ENCODE results near the gene TDRD6. TPM values are rescaled to one million over a fixed set of nuclear protein-coding genes. Genes with fewer than 3 reads are reported as not detected.

The TDRD6 gene
- total RNA-seq, 1 experiment from 2014 or later: 0.57 TPM

GRCh38 chr6:46715141-46715540 is 27.5 kb downstream of the TDRD6 start (continued):
- TF ChIP-seq CBX3 (IDR thresholded peaks at IDR 0.05; ENCODE audit: low read depth): peak; percentile 15; the same call in 1 of the 2 replicates

GRCh38 chr6:46719099-46719498 is 31.4 kb downstream of the TDRD6 start:
- Histone ChIP-seq H3K9me2 (ENCODE audit: insufficient read depth) (no peaks in the 10 kb centered on the region), H3K36me3 (ENCODE audit: control insufficient read depth in 1 of 2, insufficient read depth in 2 of 2, low read length in 2 of 2) (no peaks in the 10 kb centered on the region), H4K20me1 (ENCODE audit: insufficient read depth) (no peaks in the 10 kb centered on the region), H3K9me3 (ENCODE audit: control insufficient read depth in 1 of 2, insufficient read depth in 1 of 2, low read depth in 1 of 2, low read length in 2 of 2) (no peaks in the 10 kb centered on the region), H3K4me1 (ENCODE audit: control insufficient read depth in 1 of 2, insufficient read depth in 2 of 2, low read length in 2 of 2) (peaks cover 2 to 31% of the 10 kb centered on the region in 2 experiments; a peak in 3 of 4 replicates), H3K4me2 (ENCODE audit: low read length) (peak overlapping the region; percentile 45), H3K79me2 (ENCODE audit: insufficient read depth, low read length) (no peaks in the 10 kb centered on the region), H3K9ac (ENCODE audit: low read length) (no peak overlapping the region), H3K4me3 (replicated peaks in 1 of 2; ENCODE audit: low read depth in 1 of 2, low read length in 2 of 2) (no peak overlapping the region), H3K27ac (ENCODE audit: low read depth, low read length) (no peak overlapping the region), H3K27me3 (ENCODE audit: insufficient read depth, low read length) (no peaks in the 10 kb centered on the region), H2AFZ (ENCODE audit: low read depth, low read length, poor library complexity, severe bottlenecking) (no peak overlapping the region)
- RAD21 ChIA-PET (ENCODE audit: low non-redundant PET in 1 of 2, low total read pairs in 2 of 2, uncharacterized antibody in 2 of 2, unreplicated experiment in 2 of 2): no interaction called here
- BruUV-seq (replicated peaks): no TSS peak
- ATAC-seq: peak; percentile 91
- DNase-seq (ENCODE audit: low read depth, low spot score): peak; percentile 79
- intact Hi-C loops (cut with micrococcal nuclease): no loop called here
- CTCF ChIA-PET: interaction anchor here (1.1 kb wide), 1 partner anchor 14 kb away, joined by 3 read pairs; no protein-coding TSS in a partner anchor
- POLR2A ChIA-PET: interaction anchor here (1.0 kb wide), 1 partner anchor 15 kb away, joined by 3 read pairs; no protein-coding TSS in a partner anchor
- peak; percentile 48; the same call in 1 of the 2 replicates for TF ChIP-seq CEBPB (IDR thresholded peaks at IDR 0.05; ENCODE audit: low read depth)
- no peak for TF ChIP-seq EZH2 (IDR thresholded peaks at IDR 0.05)
- no peak for TF ChIP-seq TCF7L2 (IDR thresholded peaks at IDR 0.05; ENCODE audit: borderline replicate concordance, extremely low read depth, insufficient read depth, insufficient read length)
- TF ChIP-seq ZBTB33 (IDR thresholded peaks at IDR 0.05; ENCODE audit: extremely low read depth, insufficient replicate concordance, low read length): no peak
- TF ChIP-seq EGR1 (IDR thresholded peaks at IDR 0.05; ENCODE audit: low read depth): peak; percentile 42; the same call in 1 of the 2 replicates
- no peak for TF ChIP-seq ATF3 (IDR thresholded peaks at IDR 0.05)
- TF ChIP-seq EZH2phosphoT487 (IDR thresholded peaks at IDR 0.05; ENCODE audit: borderline replicate concordance): no peak
- no peak; the same call in 1 of the 2 replicates for TF ChIP-seq SIN3A (IDR thresholded peaks at IDR 0.05; ENCODE audit: low read depth)
- TF ChIP-seq CTCF (IDR thresholded peaks at IDR 0.05 in 2 of 3, conservative IDR thresholded peaks at IDR 0.05 in 1 of 3; ENCODE audit: borderline replicate concordance in 1 of 3, insufficient read depth in 1 of 3, low read depth in 2 of 3, low read length in 2 of 3): no peak
- TF ChIP-seq ZNF274 (IDR thresholded peaks at IDR 0.05; ENCODE audit: low read depth, low read length): no peak
- TF ChIP-seq JUND (IDR thresholded peaks at IDR 0.05): peak; percentile 85
- no peak for TF ChIP-seq ZFX (IDR thresholded peaks at IDR 0.05)
- TF ChIP-seq POLR2A (IDR thresholded peaks at IDR 0.05; ENCODE audit: borderline replicate concordance, extremely low read depth, insufficient read depth, insufficient read length): no peak
- peak; percentile 31; the same call in 1 of the 2 replicates for TF ChIP-seq SRF (IDR thresholded peaks at IDR 0.05; ENCODE audit: low read depth)
- TF ChIP-seq POLR2AphosphoS5 (IDR thresholded peaks at IDR 0.05; ENCODE audit: low read depth, low read length): peak; percentile 44; the same call in 1 of the 2 replicates
- TF ChIP-seq FOSL1 (IDR thresholded peaks at IDR 0.05; ENCODE audit: low read depth): peak; percentile 87
- no peak for TF ChIP-seq REST (IDR thresholded peaks at IDR 0.05; ENCODE audit: low read depth)
- no peak for TF ChIP-seq YY1 (IDR thresholded peaks at IDR 0.05; ENCODE audit: extremely low read depth, insufficient replicate concordance, low read depth, low read length)
